Trophoblast cell (in vitro differentiated cells and primary cell): Measurements from ENCODE around the gene BAG3.

Source experiments
- DNase-seq, 2 donors: peaks; one replicate each; pipeline ENCODE4 v3.0.0-alpha.2; 2016
- H2AFZ ChIP-seq: 2 replicates; pipeline ENCODE4 v1.6.1; 2013; ENCODE audit warnings: low read length, moderate library complexity, mild to moderate bottlenecking; ENCODE audit not compliant: insufficient read depth, poor library complexity
- H2AK5ac ChIP-seq: 2 replicates; pipeline ENCODE4 v1.6.1; 2013; ENCODE audit warnings: mild to moderate bottlenecking, low read length
- H2BK120ac ChIP-seq: 2 replicates; pipeline ENCODE4 v1.6.1; 2013; ENCODE audit warnings: low read length, mild to moderate bottlenecking, moderate library complexity; ENCODE audit not compliant: insufficient read depth, poor library complexity
- H2BK12ac ChIP-seq: 2 replicates; pipeline ENCODE4 v1.6.1; 2013; ENCODE audit warnings: mild to moderate bottlenecking, low read length, moderate library complexity
- H2BK5ac ChIP-seq: 2 replicates; pipeline ENCODE4 v1.6.1; 2013; ENCODE audit warnings: low read length, low read depth, moderate library complexity, mild to moderate bottlenecking; ENCODE audit not compliant: poor library complexity
- H3K14ac ChIP-seq: 2 replicates; pipeline ENCODE4 v1.6.1; 2013; ENCODE audit warnings: mild to moderate bottlenecking, low read length
- H3K18ac ChIP-seq: 2 replicates; pipeline ENCODE4 v1.6.1; 2013; ENCODE audit warnings: mild to moderate bottlenecking, low read length
- H3K23ac ChIP-seq: 2 replicates; pipeline ENCODE4 v1.6.1; 2013; ENCODE audit warnings: low read length
- H3K27ac ChIP-seq: 2 replicates; pipeline ENCODE4 v1.5.1; 2013; ENCODE audit warnings: low read depth, mild to moderate bottlenecking, inconsistent platforms, low read length, moderate library complexity
- H3K27me3 ChIP-seq: 2 replicates; pipeline ENCODE4 v1.6.1; 2013; ENCODE audit warnings: inconsistent platforms, mild to moderate bottlenecking, low read length, moderate library complexity; ENCODE audit not compliant: insufficient read depth
- H3K36me3 ChIP-seq, 2 experiments: 1 replicate in 1 of 2; 2 replicates in 1 of 2; pipeline ENCODE4 v1.6.1; 2013; ENCODE audit warnings: low read length in 2 of 2, mild to moderate bottlenecking in 2 of 2, moderate library complexity in 1 of 2; ENCODE audit not compliant: insufficient read depth in 2 of 2, control insufficient read depth in 1 of 2
- H3K4ac ChIP-seq: 2 replicates; pipeline ENCODE4 v1.6.1; 2013; ENCODE audit warnings: low read depth, mild to moderate bottlenecking, low read length, moderate library complexity
- H3K4me1 ChIP-seq, 2 experiments: 1 replicate in 1 of 2; 2 replicates in 1 of 2; pipeline ENCODE4 v1.6.1; 2013; ENCODE audit warnings: low read length in 2 of 2, mild to moderate bottlenecking in 2 of 2, moderate library complexity in 1 of 2; ENCODE audit not compliant: insufficient read depth in 2 of 2, control insufficient read depth in 1 of 2
- H3K4me2 ChIP-seq: 2 replicates; pipeline ENCODE4 v1.6.1; 2013; ENCODE audit warnings: inconsistent platforms, mild to moderate bottlenecking, low read length, moderate library complexity
- H3K4me3 ChIP-seq: 2 replicates; pipeline ENCODE4 v1.5.1; 2013; ENCODE audit warnings: mild to moderate bottlenecking, low read depth, low read length, inconsistent platforms
- H3K79me1 ChIP-seq: one replicate; pipeline ENCODE4 v1.6.1; 2013; ENCODE audit warnings: low read length
- H3K79me2 ChIP-seq: 2 replicates; pipeline ENCODE4 v1.6.1; 2013; ENCODE audit warnings: low read length, mild to moderate bottlenecking; ENCODE audit not compliant: control insufficient read depth, insufficient read depth, poor library complexity
- H3K9ac ChIP-seq: 2 replicates; pipeline ENCODE4 v1.6.1; 2013; ENCODE audit warnings: mild to moderate bottlenecking, low read length
- H3K9me3 ChIP-seq: 2 replicates; pipeline ENCODE4 v1.6.1; 2013; ENCODE audit warnings: low read depth, mild to moderate bottlenecking, control low read depth, inconsistent platforms, low read length; ENCODE audit not compliant: insufficient read depth
- H4K12ac ChIP-seq: 2 replicates; pipeline ENCODE4 v1.6.1; 2013; ENCODE audit warnings: low read depth, mild to moderate bottlenecking, low read length, moderate library complexity
- H4K8ac ChIP-seq: 2 replicates; pipeline ENCODE4 v1.6.1; 2013; ENCODE audit warnings: low read depth, mild to moderate bottlenecking, low read length, moderate library complexity
- H4K91ac ChIP-seq: one replicate; pipeline ENCODE4 v1.6.1; 2013; ENCODE audit warnings: low read depth, mild to moderate bottlenecking, low read length, moderate library complexity
- WGBS: extraction: QIAGEN DNeasy Blood & Tissue Kit; methylation state at CpG from one replicate; pipeline ENCODE4 v1.1.7; 2013; ENCODE audit warnings: missing lambda C conversion rate; ENCODE audit not compliant: insufficient read length, insufficient coverage; ENCODE audit errors: extremely low coverage; 5-methylcytosine and 5-hydroxymethylcytosine counted together

Gene BAG3

DNA sequence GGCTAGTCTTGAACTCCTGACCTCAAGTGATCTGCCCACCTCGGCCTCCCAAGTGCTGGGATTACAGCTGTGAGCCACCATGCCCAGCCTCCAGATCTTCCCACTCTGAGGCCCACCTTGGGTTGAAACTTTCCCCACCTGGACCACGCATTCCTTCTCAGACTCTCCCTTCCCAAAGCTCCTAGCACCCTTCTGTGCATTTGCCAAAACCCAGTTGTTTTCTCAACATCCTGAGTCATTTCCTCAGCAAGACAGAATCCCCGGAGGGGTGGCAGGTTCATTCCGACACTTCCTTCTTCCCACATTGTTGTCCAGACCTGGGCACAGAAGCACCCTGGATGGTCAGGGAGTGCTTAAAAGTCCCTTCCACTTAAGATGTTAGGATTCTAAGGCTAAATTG lies 28.9 kb downstream of the BAG3 start:
- H2AK5ac ChIP-seq = no peak overlapping the region
- H3K9ac ChIP-seq = no peak overlapping the region
- H3K27me3 ChIP-seq = no peaks in the 10 kb centered on the region
- peak; percentile 42 to 45 for DNase-seq
- no peak overlapping the region for H2BK12ac ChIP-seq
- WGBS = no CpG with 5 or more reads among the region's 4 CpGs
- H4K12ac ChIP-seq = no peak overlapping the region
- H2BK5ac ChIP-seq = no peak overlapping the region
- H3K79me1 ChIP-seq = peaks cover 2% of the 10 kb centered on the region
- no peak overlapping the region for H4K91ac ChIP-seq
- H3K9me3 ChIP-seq = no peaks in the 10 kb centered on the region
- H3K18ac ChIP-seq = no peak overlapping the region
- H2AFZ ChIP-seq = no peak overlapping the region
- peaks cover 7 to 17% of the 10 kb centered on the region in 2 experiments for H3K4me1 ChIP-seq
- H3K27ac ChIP-seq = no peak overlapping the region
- H3K23ac ChIP-seq = no peak overlapping the region
- no peak overlapping the region for H4K8ac ChIP-seq
- H3K36me3 ChIP-seq = peaks cover 17 to 19% of the 10 kb centered on the region in 2 experiments
- no peak overlapping the region for H3K4me2 ChIP-seq
- no peak overlapping the region for H3K4ac ChIP-seq
- H3K14ac ChIP-seq = no peak overlapping the region
- no peak overlapping the region for H3K4me3 ChIP-seq
- no peaks in the 10 kb centered on the region for H3K79me2 ChIP-seq
- no peak overlapping the region for H2BK120ac ChIP-seq

DNA sequence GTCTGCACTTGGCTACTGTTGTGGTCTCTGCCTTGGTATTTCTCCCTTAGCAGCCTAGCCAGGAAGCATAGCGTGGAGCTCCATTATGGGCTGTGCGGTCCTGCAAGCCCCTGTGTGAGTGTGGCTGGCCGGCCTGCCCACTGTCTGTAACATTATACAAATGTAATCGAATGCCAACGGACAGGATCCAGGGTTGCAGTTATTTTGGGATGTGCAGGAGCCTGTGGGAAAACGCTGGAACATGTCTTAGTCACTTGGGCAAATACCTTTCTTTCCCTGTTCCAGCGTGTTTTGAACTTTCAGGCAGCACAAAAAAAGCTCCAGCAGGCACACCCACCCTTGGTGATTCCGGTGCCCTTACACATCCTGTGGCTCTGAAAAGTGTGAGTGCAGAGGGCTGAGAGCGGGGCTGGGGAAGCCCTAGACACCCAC lies 29.5 kb downstream of the BAG3 start:
- H3K79me1 ChIP-seq = peaks cover 2% of the 10 kb centered on the region
- no peak overlapping the region for H3K23ac ChIP-seq
- no peak overlapping the region for H2BK5ac ChIP-seq
- no peak overlapping the region for H3K18ac ChIP-seq
- H3K14ac ChIP-seq = no peak overlapping the region
- no peak overlapping the region for H2BK12ac ChIP-seq
- H4K8ac ChIP-seq = no peak overlapping the region
- no peak overlapping the region for H2BK120ac ChIP-seq
- no peak overlapping the region for H3K9ac ChIP-seq
- no peak overlapping the region for H3K4me2 ChIP-seq
- no peak overlapping the region for H2AFZ ChIP-seq
- no CpG with 5 or more reads among the region's 9 CpGs for WGBS
- H3K36me3 ChIP-seq = peaks cover 17 to 19% of the 10 kb centered on the region in 2 experiments
- DNase-seq = no peak
- H2AK5ac ChIP-seq = no peak overlapping the region
- H4K12ac ChIP-seq = no peak overlapping the region
- no peak overlapping the region for H3K4me3 ChIP-seq
- H3K79me2 ChIP-seq = no peaks in the 10 kb centered on the region
- no peaks in the 10 kb centered on the region for H3K27me3 ChIP-seq
- no peak overlapping the region for H3K4ac ChIP-seq
- H3K9me3 ChIP-seq = no peaks in the 10 kb centered on the region
- H3K4me1 ChIP-seq = peaks cover 7 to 17% of the 10 kb centered on the region in 2 experiments
- no peak overlapping the region for H3K27ac ChIP-seq
- no peak overlapping the region for H4K91ac ChIP-seq

DNA sequence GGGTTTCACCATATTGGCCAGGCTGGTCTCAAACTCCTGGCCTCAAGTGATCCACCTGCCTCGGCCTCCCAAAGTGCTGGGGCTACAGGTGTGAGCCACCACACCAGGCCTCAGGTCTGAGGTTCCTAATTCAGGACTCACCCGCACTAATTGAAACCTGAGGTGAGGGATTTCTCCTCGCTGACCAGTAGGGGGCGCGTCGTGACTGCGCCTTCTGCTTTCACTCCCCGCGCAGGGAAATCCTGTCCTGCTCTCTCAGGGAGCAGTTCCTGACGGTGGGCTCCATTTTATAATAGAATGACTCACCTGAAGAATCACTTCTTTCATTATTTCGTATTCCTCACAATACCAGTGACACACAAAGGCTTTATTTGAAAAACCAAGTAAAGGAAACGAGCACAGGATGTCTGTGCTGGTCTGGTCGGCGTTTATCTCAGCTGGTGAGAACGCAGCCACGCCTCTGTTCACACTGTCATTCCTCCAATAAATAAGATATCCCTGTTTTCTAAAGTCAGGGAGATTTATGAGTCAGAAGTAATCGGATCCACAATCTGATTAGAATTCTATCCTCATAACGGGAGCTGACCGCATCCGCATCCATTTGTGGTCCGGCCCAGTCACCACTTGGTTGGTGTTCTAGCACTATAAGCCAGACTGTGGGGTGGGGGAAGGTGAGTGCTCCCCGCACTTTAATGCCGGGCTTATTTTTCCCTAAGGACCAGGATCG lies 35.4 kb downstream of the BAG3 start:
- Histone ChIP-seq H3K23ac (no peak overlapping the region), H2BK120ac (peak overlapping the region; percentile 10)

DNA sequence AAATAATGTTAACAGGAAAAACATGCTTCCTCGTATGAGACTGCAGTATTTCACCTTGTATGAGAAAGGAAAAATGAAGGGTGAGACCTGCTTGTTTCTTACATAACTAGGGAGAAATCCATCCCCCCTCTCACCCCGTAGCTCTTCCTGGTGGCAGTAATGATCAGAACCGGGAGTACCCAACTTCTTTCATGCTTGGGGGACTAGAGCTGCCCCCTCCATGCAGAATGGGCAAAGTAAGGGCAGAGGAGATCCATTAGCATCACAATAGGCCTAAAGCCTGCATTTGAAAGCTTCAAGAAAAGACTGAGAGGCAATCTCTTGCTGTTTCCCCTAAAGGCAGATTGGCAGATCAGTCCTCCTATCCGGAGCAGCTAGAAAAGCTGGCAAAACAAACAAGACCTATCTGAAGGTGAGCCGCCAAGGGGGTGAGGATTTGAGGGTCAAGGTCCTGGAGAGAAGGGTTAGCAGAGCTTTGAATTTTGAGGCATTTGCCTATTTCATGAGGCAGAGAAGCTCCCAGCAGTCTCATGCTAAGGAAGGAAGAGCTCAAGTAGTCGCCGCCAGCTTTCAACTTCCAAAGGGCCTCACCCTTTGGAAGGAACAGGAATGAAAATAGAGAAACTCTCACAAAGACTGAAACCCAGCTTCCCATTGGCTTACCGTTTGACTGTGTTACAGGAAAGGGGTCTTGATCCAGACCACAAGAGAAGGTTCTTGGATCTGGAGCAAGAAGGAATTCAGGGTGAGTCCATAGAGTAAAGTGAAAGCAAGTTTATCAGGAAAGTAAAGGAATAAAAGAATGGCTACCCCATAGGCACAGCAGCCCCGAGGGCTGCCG lies 36.2 kb downstream of the BAG3 start:
- H4K8ac ChIP-seq = peak overlapping the region; percentile 44

More for the DNA sequence above, 35.4 kb downstream of the BAG3 start:
- Histone ChIP-seq H4K12ac (no peak overlapping the region), H4K8ac (peak overlapping the region; percentile 36), H3K27ac (peak overlapping the region; percentile 84), H3K4me1 (peaks cover 19 to 28% of the 10 kb centered on the region in 2 experiments), H3K4me3 (peak overlapping the region; percentile 5), H2BK12ac (no peak overlapping the region), H3K27me3 (no peaks in the 10 kb centered on the region), H3K79me2 (no peaks in the 10 kb centered on the region), H3K18ac (no peak overlapping the region), H4K91ac (peak overlapping the region; percentile 64), H3K36me3 (no peaks in the 10 kb centered on the region), H3K4ac (no peak overlapping the region), H2AK5ac (no peak overlapping the region), H2BK5ac (no peak overlapping the region), H2AFZ (peak overlapping the region; percentile 40), H3K79me1 (peaks cover 18% of the 10 kb centered on the region), H3K4me2 (peak overlapping the region; percentile 66), H3K9ac (no peak overlapping the region), H3K9me3 (no peaks in the 10 kb centered on the region), H3K14ac (no peak overlapping the region)
- WGBS = no CpG with 5 or more reads among the region's 24 CpGs
- DNase-seq = peak; percentile 66 to 94

More for the DNA sequence above, 36.2 kb downstream of the BAG3 start:
- Histone ChIP-seq H4K12ac (no peak overlapping the region), H3K4me2 (peak overlapping the region; percentile 66), H3K4me3 (no peak overlapping the region), H3K79me2 (no peaks in the 10 kb centered on the region), H3K14ac (peak overlapping the region; percentile 71), H3K27ac (peak overlapping the region; percentile 84), H3K4ac (peak overlapping the region; percentile 17), H2BK120ac (peak overlapping the region; percentile 85), H2AFZ (peak overlapping the region; percentile 66), H2AK5ac (no peak overlapping the region), H3K18ac (peak overlapping the region; percentile 86), H2BK5ac (peak overlapping the region; percentile 82), H3K4me1 (peaks cover 16 to 23% of the 10 kb centered on the region in 2 experiments), H3K27me3 (no peaks in the 10 kb centered on the region), H3K9ac (no peak overlapping the region), H3K79me1 (peaks cover 18% of the 10 kb centered on the region), H3K36me3 (no peaks in the 10 kb centered on the region), H4K91ac (peak overlapping the region; percentile 83), H3K23ac (no peak overlapping the region), H3K9me3 (no peaks in the 10 kb centered on the region), H2BK12ac (peak overlapping the region; percentile 86)
- DNase-seq = no peak
- no CpG with 5 or more reads among the region's 10 CpGs for WGBS
